WTC11 (cell line): ENCODE measurements around the gene YAF2. TPM values are rescaled to one million over a fixed set of nuclear protein-coding genes. Genes with fewer than 3 reads are reported as not detected.

Experiments used
- ATAC-seq: fragments of 200-7000 bp; cut with Tn5 transposase; 2 replicates; pipeline ENCODE4 v1.10.0; 2021; ENCODE audit warnings: mild to moderate bottlenecking, moderate library complexity
- CTCF ChIA-PET: fragments of 300-600 bp; sonication (Branson Sonifier 250); formaldehyde crosslinking; loops from one replicate; lab custom pipeline; 2021; ENCODE audit warnings: antibody characterized with exemption; lab: Charles Lee
- POLR2A ChIA-PET: fragments of 350-600 bp; sonication (Branson Sonifier 250); formaldehyde crosslinking; loops from one replicate; lab custom pipeline; 2021; ENCODE audit warnings: antibody characterized with exemption; lab: Charles Lee
- DNase-seq: peaks from one replicate; pipeline ENCODE4 v3.0.0; 2021; ENCODE audit warnings: low spot score
- H3K27ac Mint-ChIP-seq: 2 replicates; pipeline ENCODE4 v1.8.0; 2021; ENCODE audit warnings: mixed read lengths
- H3K27me3 Mint-ChIP-seq: 2 replicates; pipeline ENCODE4 v1.8.0; 2021; ENCODE audit warnings: low read depth, mild to moderate bottlenecking, moderate library complexity, mixed read lengths
- H3K36me3 Mint-ChIP-seq: 2 replicates; pipeline ENCODE4 v1.8.0; 2021; ENCODE audit warnings: mixed read lengths
- H3K4me1 Mint-ChIP-seq: 2 replicates; pipeline ENCODE4 v1.8.0; 2022; ENCODE audit warnings: mixed read lengths
- H3K4me3 Mint-ChIP-seq: 2 replicates; pipeline ENCODE4 v1.8.0; 2021; ENCODE audit warnings: mild to moderate bottlenecking, moderate library complexity, mixed read lengths
- H3K9me3 Mint-ChIP-seq: 2 replicates; pipeline ENCODE4 v1.8.0; 2021; ENCODE audit warnings: mixed read lengths
- ESRRA ChIP-seq: sonication (generic); formaldehyde crosslinking; IDR thresholded peaks from 2 replicates; pipeline ENCODE4 v1.8.1; 2022; ENCODE audit warnings: mild to moderate bottlenecking, missing genetic modification reagents, borderline replicate concordance
- FOXK1 ChIP-seq: sonication (generic); formaldehyde crosslinking; IDR thresholded peaks from 2 replicates; pipeline ENCODE4 v1.8.0; 2022; ENCODE audit warnings: mild to moderate bottlenecking, moderate library complexity, missing genetic modification reagents
- HMGA2 ChIP-seq: fragments of 250-450 bp; sonication (Bioruptor Pico); IDR thresholded peaks from 2 replicates; pipeline ENCODE4 v1.4.0; 2021; ENCODE audit warnings: mild to moderate bottlenecking, moderate library complexity
- ZNF219 ChIP-seq: sonication (generic); formaldehyde crosslinking; IDR thresholded peaks from 2 replicates; pipeline ENCODE4 v1.8.0; 2023; ENCODE audit warnings: missing genetic modification reagents, mild to moderate bottlenecking, borderline replicate concordance
- ZNF263 ChIP-seq: sonication (generic); formaldehyde crosslinking; IDR thresholded peaks from 2 replicates; pipeline ENCODE4 v1.8.1; 2022; ENCODE audit warnings: low read depth, mild to moderate bottlenecking, moderate library complexity, missing genetic modification reagents
- ZNF423 ChIP-seq: fragments of 250-450 bp; sonication (Bioruptor Pico); IDR thresholded peaks from 2 replicates; pipeline ENCODE4 v2.1.2; 2022; ENCODE audit warnings: mild to moderate bottlenecking, moderate library complexity
- ZNF671 ChIP-seq: fragments of 250-450 bp; sonication (Bioruptor Pico); IDR thresholded peaks from 2 replicates; pipeline ENCODE4 v1.8.0; 2021; ENCODE audit warnings: mild to moderate bottlenecking
- total RNA-seq: library from RNA; stranded (reverse); gene quantifications from 3 replicates; pipeline ENCODE4 v1.2.3, GENCODE V29; 2021
- TF ChIP-seq, protein P1 (sequence below): sonication (generic); formaldehyde crosslinking; IDR thresholded peaks from 2 replicates; pipeline ENCODE4 v1.8.0; 2023; ENCODE audit warnings: mild to moderate bottlenecking, missing genetic modification reagents
- TF ChIP-seq, protein P2 (sequence below): sonication (generic); formaldehyde crosslinking; IDR thresholded peaks from 2 replicates; pipeline ENCODE4 v1.8.0; 2022; ENCODE audit warnings: mild to moderate bottlenecking, missing genetic modification reagents
- TF ChIP-seq, protein P3 (sequence below): sonication (generic); formaldehyde crosslinking; IDR thresholded peaks from 2 replicates; pipeline ENCODE4 v1.8.0; 2023; ENCODE audit warnings: missing genetic modification reagents, mild to moderate bottlenecking, borderline replicate concordance
- TF ChIP-seq, protein P4 (sequence below): sonication (generic); formaldehyde crosslinking; IDR thresholded peaks from 2 replicates; pipeline ENCODE4 v1.8.1; 2022; ENCODE audit warnings: missing genetic modification reagents, borderline replicate concordance
- TF ChIP-seq, protein P5 (sequence below): sonication (generic); formaldehyde crosslinking; IDR thresholded peaks from 2 replicates; pipeline ENCODE4 v1.8.1; 2022; ENCODE audit warnings: low read depth, missing genetic modification reagents, borderline replicate concordance
- TF ChIP-seq, protein P6 (sequence below): sonication (generic); formaldehyde crosslinking; conservative IDR thresholded peaks from 2 replicates; pipeline ENCODE4 v1.8.1; 2023; ENCODE audit warnings: mild to moderate bottlenecking, low read depth, missing genetic modification reagents, moderate library complexity
- TF ChIP-seq, protein P7 (sequence below): sonication (generic); formaldehyde crosslinking; IDR thresholded peaks from 2 replicates; pipeline ENCODE4 v1.8.1; 2022; ENCODE audit warnings: mild to moderate bottlenecking, missing genetic modification reagents, moderate library complexity, borderline replicate concordance
- TF ChIP-seq, protein P8 (sequence below): sonication (generic); formaldehyde crosslinking; IDR thresholded peaks from 2 replicates; pipeline ENCODE4 v1.8.1; 2023; ENCODE audit warnings: mild to moderate bottlenecking, missing genetic modification reagents
- TF ChIP-seq, protein P9 (sequence below): sonication (generic); formaldehyde crosslinking; IDR thresholded peaks from 2 replicates; pipeline ENCODE4 v1.8.0; 2022; ENCODE audit warnings: mild to moderate bottlenecking, missing genetic modification reagents

YAF2 gene
- total RNA-seq, 1 experiment from 2014 or later = 3.3 TPM

DNA sequence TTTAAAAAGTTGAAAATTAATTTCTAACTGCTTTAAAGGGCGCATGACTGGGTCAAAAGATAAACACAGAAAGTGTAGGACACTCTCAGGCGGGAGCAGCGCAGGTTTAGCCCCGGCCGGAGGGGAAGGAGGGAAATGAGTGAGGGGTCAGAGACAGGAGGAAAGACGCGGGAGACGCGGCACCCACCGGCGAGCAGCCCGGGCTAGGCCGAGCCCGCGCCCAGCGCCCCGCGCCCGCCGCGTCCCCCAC lies 94.0 kb downstream of the YAF2 start:
- no peaks in the 10 kb centered on the region for H3K36me3 Mint-ChIP-seq
- peak overlapping the region; percentile 91 for H3K4me3 Mint-ChIP-seq
- H3K9me3 Mint-ChIP-seq = no peaks in the 10 kb centered on the region; the same call in 1 of the 2 replicates
- ChIA-PET POLR2A (no interaction called here), CTCF (no interaction called here)
- peaks cover 10% of the 10 kb centered on the region for H3K27me3 Mint-ChIP-seq
- DNase-seq = peak; percentile 30
- TF ChIP-seq ESRRA = no peak
- TF ChIP-seq HMGA2 (CRISPR knock-in tag) = no peak
- TF ChIP-seq, protein P1, sequence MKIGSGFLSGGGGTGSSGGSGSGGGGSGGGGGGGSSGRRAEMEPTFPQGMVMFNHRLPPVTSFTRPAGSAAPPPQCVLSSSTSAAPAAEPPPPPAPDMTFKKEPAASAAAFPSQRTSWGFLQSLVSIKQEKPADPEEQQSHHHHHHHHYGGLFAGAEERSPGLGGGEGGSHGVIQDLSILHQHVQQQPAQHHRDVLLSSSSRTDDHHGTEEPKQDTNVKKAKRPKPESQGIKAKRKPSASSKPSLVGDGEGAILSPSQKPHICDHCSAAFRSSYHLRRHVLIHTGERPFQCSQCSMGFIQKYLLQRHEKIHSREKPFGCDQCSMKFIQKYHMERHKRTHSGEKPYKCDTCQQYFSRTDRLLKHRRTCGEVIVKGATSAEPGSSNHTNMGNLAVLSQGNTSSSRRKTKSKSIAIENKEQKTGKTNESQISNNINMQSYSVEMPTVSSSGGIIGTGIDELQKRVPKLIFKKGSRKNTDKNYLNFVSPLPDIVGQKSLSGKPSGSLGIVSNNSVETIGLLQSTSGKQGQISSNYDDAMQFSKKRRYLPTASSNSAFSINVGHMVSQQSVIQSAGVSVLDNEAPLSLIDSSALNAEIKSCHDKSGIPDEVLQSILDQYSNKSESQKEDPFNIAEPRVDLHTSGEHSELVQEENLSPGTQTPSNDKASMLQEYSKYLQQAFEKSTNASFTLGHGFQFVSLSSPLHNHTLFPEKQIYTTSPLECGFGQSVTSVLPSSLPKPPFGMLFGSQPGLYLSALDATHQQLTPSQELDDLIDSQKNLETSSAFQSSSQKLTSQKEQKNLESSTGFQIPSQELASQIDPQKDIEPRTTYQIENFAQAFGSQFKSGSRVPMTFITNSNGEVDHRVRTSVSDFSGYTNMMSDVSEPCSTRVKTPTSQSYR (CRISPR knock-in tag) = no peak
- TF ChIP-seq, protein P2, sequence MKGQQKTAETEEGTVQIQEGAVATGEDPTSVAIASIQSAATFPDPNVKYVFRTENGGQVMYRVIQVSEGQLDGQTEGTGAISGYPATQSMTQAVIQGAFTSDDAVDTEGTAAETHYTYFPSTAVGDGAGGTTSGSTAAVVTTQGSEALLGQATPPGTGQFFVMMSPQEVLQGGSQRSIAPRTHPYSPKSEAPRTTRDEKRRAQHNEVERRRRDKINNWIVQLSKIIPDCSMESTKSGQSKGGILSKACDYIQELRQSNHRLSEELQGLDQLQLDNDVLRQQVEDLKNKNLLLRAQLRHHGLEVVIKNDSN = no peak
- TF ChIP-seq ZNF423 (CRISPR knock-in tag) = no peak
- TF ChIP-seq, protein P3, sequence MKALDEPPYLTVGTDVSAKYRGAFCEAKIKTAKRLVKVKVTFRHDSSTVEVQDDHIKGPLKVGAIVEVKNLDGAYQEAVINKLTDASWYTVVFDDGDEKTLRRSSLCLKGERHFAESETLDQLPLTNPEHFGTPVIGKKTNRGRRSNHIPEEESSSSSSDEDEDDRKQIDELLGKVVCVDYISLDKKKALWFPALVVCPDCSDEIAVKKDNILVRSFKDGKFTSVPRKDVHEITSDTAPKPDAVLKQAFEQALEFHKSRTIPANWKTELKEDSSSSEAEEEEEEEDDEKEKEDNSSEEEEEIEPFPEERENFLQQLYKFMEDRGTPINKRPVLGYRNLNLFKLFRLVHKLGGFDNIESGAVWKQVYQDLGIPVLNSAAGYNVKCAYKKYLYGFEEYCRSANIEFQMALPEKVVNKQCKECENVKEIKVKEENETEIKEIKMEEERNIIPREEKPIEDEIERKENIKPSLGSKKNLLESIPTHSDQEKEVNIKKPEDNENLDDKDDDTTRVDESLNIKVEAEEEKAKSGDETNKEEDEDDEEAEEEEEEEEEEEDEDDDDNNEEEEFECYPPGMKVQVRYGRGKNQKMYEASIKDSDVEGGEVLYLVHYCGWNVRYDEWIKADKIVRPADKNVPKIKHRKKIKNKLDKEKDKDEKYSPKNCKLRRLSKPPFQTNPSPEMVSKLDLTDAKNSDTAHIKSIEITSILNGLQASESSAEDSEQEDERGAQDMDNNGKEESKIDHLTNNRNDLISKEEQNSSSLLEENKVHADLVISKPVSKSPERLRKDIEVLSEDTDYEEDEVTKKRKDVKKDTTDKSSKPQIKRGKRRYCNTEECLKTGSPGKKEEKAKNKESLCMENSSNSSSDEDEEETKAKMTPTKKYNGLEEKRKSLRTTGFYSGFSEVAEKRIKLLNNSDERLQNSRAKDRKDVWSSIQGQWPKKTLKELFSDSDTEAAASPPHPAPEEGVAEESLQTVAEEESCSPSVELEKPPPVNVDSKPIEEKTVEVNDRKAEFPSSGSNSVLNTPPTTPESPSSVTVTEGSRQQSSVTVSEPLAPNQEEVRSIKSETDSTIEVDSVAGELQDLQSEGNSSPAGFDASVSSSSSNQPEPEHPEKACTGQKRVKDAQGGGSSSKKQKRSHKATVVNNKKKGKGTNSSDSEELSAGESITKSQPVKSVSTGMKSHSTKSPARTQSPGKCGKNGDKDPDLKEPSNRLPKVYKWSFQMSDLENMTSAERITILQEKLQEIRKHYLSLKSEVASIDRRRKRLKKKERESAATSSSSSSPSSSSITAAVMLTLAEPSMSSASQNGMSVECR (CRISPR knock-in tag) = no peak
- TF ChIP-seq, protein P4, sequence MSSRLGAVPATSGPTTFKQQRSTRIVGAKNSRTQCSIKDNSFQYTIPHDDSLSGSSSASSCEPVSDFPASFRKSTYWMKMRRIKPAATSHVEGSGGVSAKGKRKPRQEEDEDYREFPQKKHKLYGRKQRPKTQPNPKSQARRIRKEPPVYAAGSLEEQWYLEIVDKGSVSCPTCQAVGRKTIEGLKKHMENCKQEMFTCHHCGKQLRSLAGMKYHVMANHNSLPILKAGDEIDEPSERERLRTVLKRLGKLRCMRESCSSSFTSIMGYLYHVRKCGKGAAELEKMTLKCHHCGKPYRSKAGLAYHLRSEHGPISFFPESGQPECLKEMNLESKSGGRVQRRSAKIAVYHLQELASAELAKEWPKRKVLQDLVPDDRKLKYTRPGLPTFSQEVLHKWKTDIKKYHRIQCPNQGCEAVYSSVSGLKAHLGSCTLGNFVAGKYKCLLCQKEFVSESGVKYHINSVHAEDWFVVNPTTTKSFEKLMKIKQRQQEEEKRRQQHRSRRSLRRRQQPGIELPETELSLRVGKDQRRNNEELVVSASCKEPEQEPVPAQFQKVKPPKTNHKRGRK (CRISPR knock-in tag) = no peak
- peak; percentile 7 for ATAC-seq
- peaks cover 31% of the 10 kb centered on the region for H3K4me1 Mint-ChIP-seq
- peak overlapping the region; percentile 73 for H3K27ac Mint-ChIP-seq

DNA sequence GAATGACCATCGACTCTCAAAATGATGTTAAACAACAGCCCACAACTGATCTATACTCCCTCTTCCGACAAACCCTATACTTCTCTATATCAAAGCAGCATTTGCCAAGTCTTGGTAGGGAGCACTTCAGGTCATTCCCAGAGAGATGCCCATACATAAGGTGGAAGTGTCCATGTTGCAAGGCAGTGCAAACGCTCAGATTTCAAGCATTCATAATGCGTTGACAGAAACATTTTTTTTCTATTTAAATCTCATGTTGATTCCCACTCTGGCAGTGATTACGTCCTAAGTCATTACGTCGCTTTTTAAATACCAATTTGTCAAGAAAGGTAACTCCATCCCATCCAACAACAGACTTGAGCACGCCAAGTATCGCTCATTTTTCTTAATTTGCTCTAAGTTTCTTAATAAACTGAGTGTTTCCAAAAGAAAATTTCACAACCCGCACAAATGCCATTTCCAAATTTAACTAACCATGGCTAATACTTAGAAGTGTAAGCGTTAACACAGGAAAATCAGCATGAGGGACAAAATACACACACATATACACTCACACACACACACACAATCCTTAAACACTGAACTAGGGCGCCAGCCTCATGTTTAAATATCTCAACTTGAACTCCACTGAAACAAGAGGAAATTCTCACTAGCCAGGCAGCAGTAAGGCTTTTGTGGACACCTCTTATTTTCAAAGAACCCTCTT lies 94.4 kb downstream of the YAF2 start:
- no peak for ATAC-seq
- TF ChIP-seq ZNF671 (CRISPR knock-in tag) (no peak), FOXK1 (CRISPR knock-in tag) (no peak), HMGA2 (CRISPR knock-in tag) (no peak), ZNF219 (CRISPR knock-in tag) (no peak), ZNF263 (CRISPR knock-in tag) (no peak)
- TF ChIP-seq, protein P5, sequence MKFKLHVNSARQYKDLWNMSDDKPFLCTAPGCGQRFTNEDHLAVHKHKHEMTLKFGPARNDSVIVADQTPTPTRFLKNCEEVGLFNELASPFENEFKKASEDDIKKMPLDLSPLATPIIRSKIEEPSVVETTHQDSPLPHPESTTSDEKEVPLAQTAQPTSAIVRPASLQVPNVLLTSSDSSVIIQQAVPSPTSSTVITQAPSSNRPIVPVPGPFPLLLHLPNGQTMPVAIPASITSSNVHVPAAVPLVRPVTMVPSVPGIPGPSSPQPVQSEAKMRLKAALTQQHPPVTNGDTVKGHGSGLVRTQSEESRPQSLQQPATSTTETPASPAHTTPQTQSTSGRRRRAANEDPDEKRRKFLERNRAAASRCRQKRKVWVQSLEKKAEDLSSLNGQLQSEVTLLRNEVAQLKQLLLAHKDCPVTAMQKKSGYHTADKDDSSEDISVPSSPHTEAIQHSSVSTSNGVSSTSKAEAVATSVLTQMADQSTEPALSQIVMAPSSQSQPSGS = no peak
- TF ChIP-seq, protein P6, sequence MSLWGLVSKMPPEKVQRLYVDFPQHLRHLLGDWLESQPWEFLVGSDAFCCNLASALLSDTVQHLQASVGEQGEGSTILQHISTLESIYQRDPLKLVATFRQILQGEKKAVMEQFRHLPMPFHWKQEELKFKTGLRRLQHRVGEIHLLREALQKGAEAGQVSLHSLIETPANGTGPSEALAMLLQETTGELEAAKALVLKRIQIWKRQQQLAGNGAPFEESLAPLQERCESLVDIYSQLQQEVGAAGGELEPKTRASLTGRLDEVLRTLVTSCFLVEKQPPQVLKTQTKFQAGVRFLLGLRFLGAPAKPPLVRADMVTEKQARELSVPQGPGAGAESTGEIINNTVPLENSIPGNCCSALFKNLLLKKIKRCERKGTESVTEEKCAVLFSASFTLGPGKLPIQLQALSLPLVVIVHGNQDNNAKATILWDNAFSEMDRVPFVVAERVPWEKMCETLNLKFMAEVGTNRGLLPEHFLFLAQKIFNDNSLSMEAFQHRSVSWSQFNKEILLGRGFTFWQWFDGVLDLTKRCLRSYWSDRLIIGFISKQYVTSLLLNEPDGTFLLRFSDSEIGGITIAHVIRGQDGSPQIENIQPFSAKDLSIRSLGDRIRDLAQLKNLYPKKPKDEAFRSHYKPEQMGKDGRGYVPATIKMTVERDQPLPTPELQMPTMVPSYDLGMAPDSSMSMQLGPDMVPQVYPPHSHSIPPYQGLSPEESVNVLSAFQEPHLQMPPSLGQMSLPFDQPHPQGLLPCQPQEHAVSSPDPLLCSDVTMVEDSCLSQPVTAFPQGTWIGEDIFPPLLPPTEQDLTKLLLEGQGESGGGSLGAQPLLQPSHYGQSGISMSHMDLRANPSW = no peak
- TF ChIP-seq, protein P7, sequence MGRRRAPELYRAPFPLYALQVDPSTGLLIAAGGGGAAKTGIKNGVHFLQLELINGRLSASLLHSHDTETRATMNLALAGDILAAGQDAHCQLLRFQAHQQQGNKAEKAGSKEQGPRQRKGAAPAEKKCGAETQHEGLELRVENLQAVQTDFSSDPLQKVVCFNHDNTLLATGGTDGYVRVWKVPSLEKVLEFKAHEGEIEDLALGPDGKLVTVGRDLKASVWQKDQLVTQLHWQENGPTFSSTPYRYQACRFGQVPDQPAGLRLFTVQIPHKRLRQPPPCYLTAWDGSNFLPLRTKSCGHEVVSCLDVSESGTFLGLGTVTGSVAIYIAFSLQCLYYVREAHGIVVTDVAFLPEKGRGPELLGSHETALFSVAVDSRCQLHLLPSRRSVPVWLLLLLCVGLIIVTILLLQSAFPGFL (CRISPR knock-in tag) = no peak
- TF ChIP-seq, protein P8, sequence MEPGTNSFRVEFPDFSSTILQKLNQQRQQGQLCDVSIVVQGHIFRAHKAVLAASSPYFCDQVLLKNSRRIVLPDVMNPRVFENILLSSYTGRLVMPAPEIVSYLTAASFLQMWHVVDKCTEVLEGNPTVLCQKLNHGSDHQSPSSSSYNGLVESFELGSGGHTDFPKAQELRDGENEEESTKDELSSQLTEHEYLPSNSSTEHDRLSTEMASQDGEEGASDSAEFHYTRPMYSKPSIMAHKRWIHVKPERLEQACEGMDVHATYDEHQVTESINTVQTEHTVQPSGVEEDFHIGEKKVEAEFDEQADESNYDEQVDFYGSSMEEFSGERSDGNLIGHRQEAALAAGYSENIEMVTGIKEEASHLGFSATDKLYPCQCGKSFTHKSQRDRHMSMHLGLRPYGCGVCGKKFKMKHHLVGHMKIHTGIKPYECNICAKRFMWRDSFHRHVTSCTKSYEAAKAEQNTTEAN (CRISPR knock-in tag) = no peak
- TF ChIP-seq, protein P9, sequence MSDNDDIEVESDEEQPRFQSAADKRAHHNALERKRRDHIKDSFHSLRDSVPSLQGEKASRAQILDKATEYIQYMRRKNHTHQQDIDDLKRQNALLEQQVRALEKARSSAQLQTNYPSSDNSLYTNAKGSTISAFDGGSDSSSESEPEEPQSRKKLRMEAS = no peak

More for the DNA sequence above, 94.4 kb downstream of the YAF2 start:
- peaks cover 31% of the 10 kb centered on the region for H3K4me1 Mint-ChIP-seq
- H3K4me3 Mint-ChIP-seq = peak overlapping the region; percentile 91
- no peaks in the 10 kb centered on the region for H3K36me3 Mint-ChIP-seq
- H3K27me3 Mint-ChIP-seq = peaks cover 10% of the 10 kb centered on the region
- no peak for DNase-seq
- peak overlapping the region; percentile 73 for H3K27ac Mint-ChIP-seq
- H3K9me3 Mint-ChIP-seq = no peaks in the 10 kb centered on the region; the same call in 1 of the 2 replicates
- ChIA-PET POLR2A (no interaction called here), CTCF (no interaction called here)
